Heart left ventricle (tissue), 16 donors: ENCODE data around the gene APLF. TPM values are rescaled to one million over a fixed set of nuclear protein-coding genes. Genes with fewer than 3 reads are reported as not detected.

Source experiments
- ATAC-seq, 4 donors: fragments of 200-7000 bp; cut with Tn5 transposase; one replicate each; pipeline ENCODE4 v1.9.1; 2020 to 2022; ENCODE audit warnings: moderate library complexity in 4 of 4, mild to moderate bottlenecking in 3 of 4, moderate number of reproducible peaks in 1 of 4
- DNase-seq, 5 donors: peaks; one replicate each; pipeline ENCODE4 v3.0.0-alpha.2; 2020
- H3K27ac ChIP-seq, 12 donors: fragments of 200-600 bp; sonication (generic) in 4 of 12; one replicate each; pipeline versions ENCODE4 v1.5.0 to v1.8.0; 2016 to 2022; ENCODE audit warnings: mild to moderate bottlenecking in 2 of 12
- H3K27me3 ChIP-seq, 9 donors: fragments of 200-600 bp; sonication (generic) in 2 of 9; one replicate each; pipeline versions ENCODE4 v1.5.1 to v1.8.0; 2016 to 2022; ENCODE audit warnings: mild to moderate bottlenecking in 3 of 9
- H3K36me3 ChIP-seq, 9 donors: fragments of 200-600 bp; sonication (generic) in 2 of 9; one replicate each; pipeline versions ENCODE4 v1.5.0 to v1.8.0; 2018 to 2022; ENCODE audit warnings: mild to moderate bottlenecking in 2 of 9
- H3K4me1 ChIP-seq, 12 donors: fragments of 200-600 bp; sonication (generic) in 4 of 12; one replicate each; pipeline versions ENCODE4 v1.5.0 to v1.8.0; 2016 to 2022; ENCODE audit warnings: mild to moderate bottlenecking in 3 of 12
- H3K4me3 ChIP-seq, 12 donors: fragments of 200-600 bp; sonication (generic) in 4 of 12; one replicate each; pipeline versions ENCODE4 v1.5.0 to v1.8.0; 2017 to 2022; ENCODE audit warnings: mild to moderate bottlenecking in 9 of 12, moderate library complexity in 4 of 12
- H3K9me3 ChIP-seq, 12 donors: fragments of 200-600 bp; sonication (generic) in 4 of 12; one replicate each; pipeline versions ENCODE4 v1.5.0 to v1.8.0; 2016 to 2022; ENCODE audit warnings: mild to moderate bottlenecking in 1 of 12
- CTCF ChIP-seq, 12 donors: fragments of 200-600 bp; sonication (generic) in 4 of 12; IDR thresholded peaks; one replicate each; pipeline versions ENCODE4 v1.5.0 to v1.8.0; 2018 to 2022; ENCODE audit warnings: antibody characterized with exemption in 12 of 12, mild to moderate bottlenecking in 5 of 12
- POLR2A ChIP-seq, 2 donors: fragments of 450-650 bp; IDR thresholded peaks; one replicate each; pipeline ENCODE4 v1.6.1; 2017; ENCODE audit warnings: antibody characterized with exemption in 2 of 2, mild to moderate bottlenecking in 2 of 2, moderate library complexity in 2 of 2
- WGBS, 4 donors: extraction: QIAGEN DNeasy Blood & Tissue Kit in 2 of 4; methylation state at CpG; one replicate each; pipeline versions ENCODE4 v1.1.5 to v1.1.7; 2013 to 2018; 5-methylcytosine and 5-hydroxymethylcytosine counted together
- intact Hi-C, 10 donors: fragments of 100-400 bp; cut with DNase I; formaldehyde crosslinking; loops; one replicate each; pipeline versions ENCODE4 v1.11.1 to v1.14.2; 2022
- polyA plus RNA-seq, 2 donors: library from polyadenylated mRNA; stranded (reverse); fragments of 200-250 nt; gene quantifications; one replicate each; pipeline ENCODE4 v1.2.3, GENCODE V29; 2013
- total RNA-seq, 9 donors: library from RNA; depleted of rRNA in 2 of 9; stranded (reverse); fragments of >200 nt in 2 of 9; fragmentation: NEBNext Ultra II Directional in 3 of 9; extraction: Animal tissue kit (Norgen Biotek cat#: 25700) in 3 of 9; gene quantifications; one replicate each; pipeline versions ENCODE4 v1.1.0 to v1.2.4, GENCODE V29; 2016 to 2023
- donor health status: ischemic (EF 13 %, LVEDD 7.1; RV severe dilation, severe dysfunction).
- donor health status: healthy with polysubstance abuse.
- donor health status: DM: no; HTN: yes; CAD: no.
- donor health status: DM: no; HTN: no; CAD: no.
- donor health status: ischemic (EF 25% LVEDD 6.9; RV normal size, moderate dysfunction).
- donor health status: ischemic (EF 25% LVEDD 5.7; RV mildly dilated, moderate dysfunction).
- donor health status: healthy.
- donor health status: DM: yes; HTN: yes; CAD: no.
- donor health status: ischemic (EF 35%, LVEDD 5.7; RV mildly dilated, moderate dysfunction).
- donor health status: nonischemic (EF 11% LVEDD 7.7; RV severe dilation, severe dysfunction).
- donor health status: DM: yes; HTN: yes; CAD: no.
- donor health status: PGD.
- donor health status: ischemic (EF 29% LVEDD 5.4; RV normal size, mild dysfunction).
- donor health status: nonischemic (EF 23%, LVEDD 6.1; RV moderate dilation, normal function).

Gene APLF
- total and polyA plus RNA-seq, 11 donors: 0.64 to 7.9 (median 4.3) TPM

DNA sequence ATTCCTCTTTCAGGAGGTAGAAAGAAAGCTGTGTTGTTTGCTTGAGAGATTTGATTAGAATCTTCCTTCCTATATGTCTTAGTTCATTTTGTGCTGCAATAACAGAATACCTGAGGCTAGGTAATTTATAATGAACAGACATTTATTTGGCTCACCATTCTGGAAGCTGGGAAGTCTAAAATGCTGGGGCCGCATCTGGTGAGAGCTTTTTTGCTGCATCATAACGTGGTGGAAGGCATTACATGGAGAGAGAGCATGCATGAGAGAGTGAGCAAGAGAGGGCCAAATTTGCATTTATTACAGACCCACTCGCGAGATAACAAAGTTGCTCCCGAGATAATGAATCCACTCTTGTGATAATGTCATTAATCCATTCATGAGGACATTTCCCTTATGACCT is 34.4 kb downstream of the APLF start:
- Histone ChIP-seq H3K9me3 (peaks cover 0 to 4% (median 0%) of the 10 kb centered on the region in 12 donors), H3K4me3 (no peak overlapping the region), H3K36me3 (no peaks in the 10 kb centered on the region), H3K27ac (no peak overlapping the region), H3K4me1 (no peaks in the 10 kb centered on the region), H3K27me3 (no peaks in the 10 kb centered on the region)
- DNase-seq (no peak), ATAC-seq (no peak)
- intact Hi-C loops: no loop called here
- 72 to 87% (median 78%) methylated on average over 5 of the region's 5 CpGs for WGBS, 4 donors
- TF ChIP-seq CTCF (IDR thresholded peaks at IDR 0.05) (no peak), POLR2A (IDR thresholded peaks at IDR 0.05) (no peak)

DNA sequence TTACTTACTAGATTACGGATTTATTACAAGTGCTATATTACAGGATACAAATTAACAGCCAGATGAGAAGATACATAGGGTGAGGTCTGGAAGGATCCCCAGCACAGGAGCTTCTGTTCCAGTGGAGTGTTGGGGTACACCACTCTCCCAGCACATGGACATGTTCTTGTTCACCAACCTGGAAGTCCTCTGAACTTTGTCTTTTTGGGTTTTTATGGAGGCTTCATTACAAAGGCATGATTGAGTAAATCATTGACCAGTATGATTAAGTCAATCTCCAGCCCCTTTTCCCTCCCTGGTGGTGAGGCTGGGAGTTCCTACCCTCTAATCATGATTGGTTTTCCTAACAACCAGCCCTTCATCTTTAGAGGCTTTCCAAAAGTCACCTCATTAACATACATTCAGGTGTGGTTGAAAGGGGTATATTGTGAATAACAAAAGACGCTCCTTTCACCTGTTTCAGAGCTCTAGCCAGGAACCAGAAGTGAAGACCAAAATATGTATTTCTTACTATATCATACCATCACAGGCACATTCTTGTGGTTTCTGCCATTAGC is 38.3 kb downstream of the APLF start:
- intact Hi-C loops: no loop called here
- no peaks in the 10 kb centered on the region for H3K4me1 ChIP-seq
- DNase-seq (no peak), ATAC-seq (no peak)
- peaks cover 0 to 5% (median 0%) of the 10 kb centered on the region in 9 donors for H3K36me3 ChIP-seq
- no peak overlapping the region for H3K27ac ChIP-seq
- WGBS, 4 donors: 96 to 100% (median 97%) methylated on average over 2 of the region's 2 CpGs
- peaks cover 0 to 5% (median 0%) of the 10 kb centered on the region in 12 donors for H3K9me3 ChIP-seq
- TF ChIP-seq CTCF (IDR thresholded peaks at IDR 0.05) (no peak), POLR2A (IDR thresholded peaks at IDR 0.05) (no peak)
- no peak overlapping the region for H3K4me3 ChIP-seq
- no peaks in the 10 kb centered on the region for H3K27me3 ChIP-seq

- H3K27me3 ChIP-seq: no peaks in the 10 kb centered on the region
- no peak overlapping the region for H3K27ac ChIP-seq
- 56 to 70% (median 58%) methylated on average over 3 of the region's 3 CpGs for WGBS, 4 donors
- peaks cover 0 to 5% (median 0%) of the 10 kb centered on the region in 9 donors for H3K36me3 ChIP-seq
- peaks cover 0 to 5% (median 0%) of the 10 kb centered on the region in 12 donors for H3K9me3 ChIP-seq
- DNase-seq: no peak
- TF ChIP-seq POLR2A (IDR thresholded peaks at IDR 0.05): no peak
- TF ChIP-seq CTCF (IDR thresholded peaks at IDR 0.05): no peak
- ATAC-seq: no peak
- H3K4me3 ChIP-seq: no peak overlapping the region
- no peaks in the 10 kb centered on the region for H3K4me1 ChIP-seq
- intact Hi-C loops: no loop called here
Measured at GRCh38 chr2:68506170-68506569, 38.8 kb downstream of the APLF start.

- peaks cover 0 to 5% (median 0%) of the 10 kb centered on the region in 9 donors for H3K36me3 ChIP-seq
- WGBS, 4 donors: 69 to 76% (median 70%) methylated on average over 3 of the region's 3 CpGs
- H3K27me3 ChIP-seq: no peaks in the 10 kb centered on the region
- peaks cover 0 to 16% (median 0%) of the 10 kb centered on the region in 12 donors for H3K9me3 ChIP-seq
- peaks cover 0 to 7% (median 0%) of the 10 kb centered on the region in 12 donors for H3K4me1 ChIP-seq
- DNase-seq: no peak
- no peak for ATAC-seq
- intact Hi-C loops: no loop called here
- H3K27ac ChIP-seq: no peak overlapping the region
- TF ChIP-seq CTCF (IDR thresholded peaks at IDR 0.05) (no peak), POLR2A (IDR thresholded peaks at IDR 0.05) (no peak)
- no peak overlapping the region for H3K4me3 ChIP-seq
Measured at GRCh38 chr2:68512326-68512725, 44.9 kb downstream of the APLF start.
